HEK293 (cell line): ENCODE results near the gene NMNAT2.

Experiments
- BCL11A ChIP-seq: fragments of 450-650 bp; formaldehyde crosslinking; IDR thresholded peaks from 2 replicates; pipeline ENCODE4 v1.5.1; 2016; ENCODE audit warnings: low read depth, missing biosample characterization, missing genetic modification characterization
- SALL2 ChIP-seq: fragments of 450-650 bp; formaldehyde crosslinking; IDR thresholded peaks from 2 replicates; pipeline ENCODE4 v1.5.0; 2017; ENCODE audit warnings: missing biosample characterization, mild to moderate bottlenecking, missing genetic modification characterization, borderline replicate concordance
- TF ChIP-seq, protein P1 (sequence below): fragments of 450-650 bp; formaldehyde crosslinking; IDR thresholded peaks from 2 replicates; pipeline ENCODE4 v1.5.1; 2016; ENCODE audit warnings: missing biosample characterization, missing genetic modification characterization
- TF ChIP-seq, protein P2 (sequence below): fragments of 450-650 bp; formaldehyde crosslinking; IDR thresholded peaks from 2 replicates; pipeline ENCODE4 v1.5.1; 2016; ENCODE audit warnings: missing biosample characterization, missing genetic modification characterization

DNA sequence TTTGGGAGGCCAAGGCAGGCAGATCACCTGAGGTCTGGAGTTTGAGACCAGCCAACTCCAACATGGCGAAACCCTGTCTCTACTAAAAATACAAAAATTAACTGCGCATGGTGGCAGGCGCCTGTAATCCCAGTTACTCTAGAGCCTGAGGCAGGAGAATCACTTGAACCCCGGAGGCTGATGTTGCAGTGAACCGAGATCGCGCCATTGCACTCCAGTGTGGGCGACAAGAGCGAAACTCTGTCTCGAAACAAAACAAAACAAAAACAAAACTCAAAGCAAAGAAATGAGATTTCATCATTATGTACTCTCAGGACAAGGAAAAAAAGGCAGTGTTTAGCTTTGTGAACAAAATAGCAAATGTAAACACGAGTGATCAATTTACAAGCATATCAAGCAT is 171.1 kb downstream of the NMNAT2 start:
- TF ChIP-seq, protein P1, sequence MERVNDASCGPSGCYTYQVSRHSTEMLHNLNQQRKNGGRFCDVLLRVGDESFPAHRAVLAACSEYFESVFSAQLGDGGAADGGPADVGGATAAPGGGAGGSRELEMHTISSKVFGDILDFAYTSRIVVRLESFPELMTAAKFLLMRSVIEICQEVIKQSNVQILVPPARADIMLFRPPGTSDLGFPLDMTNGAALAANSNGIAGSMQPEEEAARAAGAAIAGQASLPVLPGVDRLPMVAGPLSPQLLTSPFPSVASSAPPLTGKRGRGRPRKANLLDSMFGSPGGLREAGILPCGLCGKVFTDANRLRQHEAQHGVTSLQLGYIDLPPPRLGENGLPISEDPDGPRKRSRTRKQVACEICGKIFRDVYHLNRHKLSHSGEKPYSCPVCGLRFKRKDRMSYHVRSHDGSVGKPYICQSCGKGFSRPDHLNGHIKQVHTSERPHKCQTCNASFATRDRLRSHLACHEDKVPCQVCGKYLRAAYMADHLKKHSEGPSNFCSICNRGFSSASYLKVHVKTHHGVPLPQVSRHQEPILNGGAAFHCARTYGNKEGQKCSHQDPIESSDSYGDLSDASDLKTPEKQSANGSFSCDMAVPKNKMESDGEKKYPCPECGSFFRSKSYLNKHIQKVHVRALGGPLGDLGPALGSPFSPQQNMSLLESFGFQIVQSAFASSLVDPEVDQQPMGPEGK (tag by site-specific recombination): no peak
- TF ChIP-seq BCL11A (tag by site-specific recombination): no peak
- TF ChIP-seq, protein P2, sequence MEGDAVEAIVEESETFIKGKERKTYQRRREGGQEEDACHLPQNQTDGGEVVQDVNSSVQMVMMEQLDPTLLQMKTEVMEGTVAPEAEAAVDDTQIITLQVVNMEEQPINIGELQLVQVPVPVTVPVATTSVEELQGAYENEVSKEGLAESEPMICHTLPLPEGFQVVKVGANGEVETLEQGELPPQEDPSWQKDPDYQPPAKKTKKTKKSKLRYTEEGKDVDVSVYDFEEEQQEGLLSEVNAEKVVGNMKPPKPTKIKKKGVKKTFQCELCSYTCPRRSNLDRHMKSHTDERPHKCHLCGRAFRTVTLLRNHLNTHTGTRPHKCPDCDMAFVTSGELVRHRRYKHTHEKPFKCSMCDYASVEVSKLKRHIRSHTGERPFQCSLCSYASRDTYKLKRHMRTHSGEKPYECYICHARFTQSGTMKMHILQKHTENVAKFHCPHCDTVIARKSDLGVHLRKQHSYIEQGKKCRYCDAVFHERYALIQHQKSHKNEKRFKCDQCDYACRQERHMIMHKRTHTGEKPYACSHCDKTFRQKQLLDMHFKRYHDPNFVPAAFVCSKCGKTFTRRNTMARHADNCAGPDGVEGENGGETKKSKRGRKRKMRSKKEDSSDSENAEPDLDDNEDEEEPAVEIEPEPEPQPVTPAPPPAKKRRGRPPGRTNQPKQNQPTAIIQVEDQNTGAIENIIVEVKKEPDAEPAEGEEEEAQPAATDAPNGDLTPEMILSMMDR: no peak
- TF ChIP-seq SALL2 (tag by site-specific recombination): no peak
